ENCODE measurements around the gene GCG. TPM values are rescaled to one million over a fixed set of nuclear protein-coding genes. Genes with fewer than 3 reads are reported as not detected.

The GCG gene
- total RNA-seq, 1 experiment from 2014 or later, result not detected

DNA sequence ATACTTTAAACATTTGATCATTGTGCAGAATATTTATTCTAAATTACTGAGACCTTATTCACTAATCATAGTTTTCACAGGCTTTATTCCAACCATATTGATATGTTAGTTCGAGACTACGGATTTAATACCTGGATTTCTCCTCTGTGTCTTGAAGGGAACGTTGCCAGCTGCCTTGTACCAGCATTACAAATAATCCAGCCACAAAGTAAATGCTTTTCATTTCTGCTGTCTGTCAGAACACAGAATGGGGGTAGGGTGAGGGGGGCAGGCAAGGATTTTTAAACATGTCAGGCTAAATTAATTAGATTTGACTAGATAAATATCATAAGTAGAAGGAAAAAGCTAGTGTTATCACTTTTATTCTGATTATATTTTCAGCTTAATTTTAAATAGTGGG is 3.1 kb downstream of the GCG start:
- TF ChIP-seq, protein P1, sequence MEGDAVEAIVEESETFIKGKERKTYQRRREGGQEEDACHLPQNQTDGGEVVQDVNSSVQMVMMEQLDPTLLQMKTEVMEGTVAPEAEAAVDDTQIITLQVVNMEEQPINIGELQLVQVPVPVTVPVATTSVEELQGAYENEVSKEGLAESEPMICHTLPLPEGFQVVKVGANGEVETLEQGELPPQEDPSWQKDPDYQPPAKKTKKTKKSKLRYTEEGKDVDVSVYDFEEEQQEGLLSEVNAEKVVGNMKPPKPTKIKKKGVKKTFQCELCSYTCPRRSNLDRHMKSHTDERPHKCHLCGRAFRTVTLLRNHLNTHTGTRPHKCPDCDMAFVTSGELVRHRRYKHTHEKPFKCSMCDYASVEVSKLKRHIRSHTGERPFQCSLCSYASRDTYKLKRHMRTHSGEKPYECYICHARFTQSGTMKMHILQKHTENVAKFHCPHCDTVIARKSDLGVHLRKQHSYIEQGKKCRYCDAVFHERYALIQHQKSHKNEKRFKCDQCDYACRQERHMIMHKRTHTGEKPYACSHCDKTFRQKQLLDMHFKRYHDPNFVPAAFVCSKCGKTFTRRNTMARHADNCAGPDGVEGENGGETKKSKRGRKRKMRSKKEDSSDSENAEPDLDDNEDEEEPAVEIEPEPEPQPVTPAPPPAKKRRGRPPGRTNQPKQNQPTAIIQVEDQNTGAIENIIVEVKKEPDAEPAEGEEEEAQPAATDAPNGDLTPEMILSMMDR (IDR thresholded peaks at IDR 0.05; ENCODE audit: unreplicated experiment), result no peak
- H3K27me3 Mint-ChIP-seq (ENCODE audit: insufficient read depth, unreplicated experiment), result peaks cover 63% of the 10 kb centered on the region

DNA sequence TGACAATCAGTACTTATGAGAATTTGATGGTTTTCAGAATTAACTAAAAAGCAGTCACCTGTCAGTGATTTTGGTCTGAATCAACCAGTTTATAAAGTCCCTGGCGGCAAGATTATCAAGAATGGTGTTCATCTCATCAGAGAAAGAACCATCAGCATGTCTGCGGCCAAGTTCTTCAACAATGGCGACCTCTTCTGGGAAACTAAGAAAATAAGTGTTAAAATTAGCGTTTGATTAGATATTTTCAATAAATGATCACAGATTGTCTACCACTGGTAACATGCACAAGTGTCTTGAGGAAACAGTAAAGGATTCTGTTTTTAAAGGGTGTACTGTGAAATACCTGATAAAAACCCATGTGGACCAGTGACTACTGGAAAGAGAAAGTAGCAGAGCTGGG is 8.1 kb downstream of the GCG start:
- Mint-ChIP-seq H3K36me3 (ENCODE audit: insufficient read depth, unreplicated experiment) (no peaks in the 10 kb centered on the region), H3K27me3 (ENCODE audit: insufficient read depth, unreplicated experiment) (peaks cover 57% of the 10 kb centered on the region), H3K4me1 (ENCODE audit: insufficient read depth, unreplicated experiment) (peaks cover 9% of the 10 kb centered on the region), H3K27ac (ENCODE audit: low read depth, unreplicated experiment) (no peak overlapping the region), H3K4me3 (ENCODE audit: unreplicated experiment) (no peak overlapping the region), H3K9me3 (ENCODE audit: unreplicated experiment) (no peaks in the 10 kb centered on the region)
- TF ChIP-seq, protein P1 (IDR thresholded peaks at IDR 0.05; ENCODE audit: unreplicated experiment), result no peak
- no peak for DNase-seq (ENCODE audit: unreplicated experiment)
- intact Hi-C loops (cut with micrococcal nuclease), result no loop called here
- BruUV-seq (replicated peaks), result no TSS peak
- ChIA-PET POLR2A (no interaction called here), CTCF (interaction anchor here (2.4 to 14.4 kb wide), 3 partner anchors 9 to 156 kb away, joined by 12 to 253 read pairs (median 14); no protein-coding TSS in a partner anchor)

More for the DNA sequence above, 3.1 kb downstream of the GCG start:
- ChIA-PET CTCF (interaction anchor here (0.6 to 14.4 kb wide), 4 partner anchors 24 to 151 kb away, joined by 3 to 253 read pairs (median 6); no protein-coding TSS in a partner anchor), POLR2A (interaction anchor here (0.6 to 0.7 kb wide), 2 partner anchors 16 to 168 kb away, joined by 3 read pairs; no protein-coding TSS in a partner anchor)
- no TSS peak for BruUV-seq (replicated peaks)
- H3K4me1 Mint-ChIP-seq (ENCODE audit: insufficient read depth, unreplicated experiment), result peaks cover 13% of the 10 kb centered on the region
- no peak overlapping the region for H3K4me3 Mint-ChIP-seq (ENCODE audit: unreplicated experiment)
- intact Hi-C loops (cut with micrococcal nuclease), result no loop called here
- no peak for DNase-seq (ENCODE audit: unreplicated experiment)
- H3K27ac Mint-ChIP-seq (ENCODE audit: low read depth, unreplicated experiment), result no peak overlapping the region
- no peaks in the 10 kb centered on the region for H3K9me3 Mint-ChIP-seq (ENCODE audit: unreplicated experiment)
- no peaks in the 10 kb centered on the region for H3K36me3 Mint-ChIP-seq (ENCODE audit: insufficient read depth, unreplicated experiment)

DNA sequence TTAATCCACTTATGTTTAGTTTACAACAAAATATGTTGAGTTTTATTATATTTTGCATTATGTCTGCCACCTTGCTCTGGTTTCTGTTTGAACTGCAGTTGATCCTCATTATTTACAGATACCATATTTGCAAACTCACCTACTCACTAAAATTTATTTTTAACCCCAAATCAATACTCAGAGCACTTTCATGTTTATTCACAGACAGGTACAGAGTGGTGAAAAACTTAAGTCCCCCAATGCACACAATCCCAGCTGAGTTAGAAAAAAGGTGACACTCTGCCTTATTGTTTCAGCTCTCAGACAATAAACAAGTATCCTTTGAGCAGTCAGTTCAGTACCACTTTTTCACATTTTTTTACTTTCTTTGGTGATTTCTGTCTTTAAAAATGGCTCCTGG is 13.7 kb downstream of the GCG start:
- Mint-ChIP-seq H3K9me3 (ENCODE audit: unreplicated experiment) (no peaks in the 10 kb centered on the region), H3K27me3 (ENCODE audit: insufficient read depth, unreplicated experiment) (peaks cover 25% of the 10 kb centered on the region), H3K27ac (ENCODE audit: low read depth, unreplicated experiment) (no peak overlapping the region), H3K4me1 (ENCODE audit: insufficient read depth, unreplicated experiment) (no peaks in the 10 kb centered on the region), H3K36me3 (ENCODE audit: insufficient read depth, unreplicated experiment) (no peaks in the 10 kb centered on the region), H3K4me3 (ENCODE audit: unreplicated experiment) (no peak overlapping the region)
- BruUV-seq (replicated peaks), result no TSS peak
- CTCF ChIA-PET, result interaction anchor here (1.2 kb wide), 1 partner anchor 82 kb away, joined by 3 read pairs; no protein-coding TSS in a partner anchor
- no peak for DNase-seq (ENCODE audit: unreplicated experiment)
- intact Hi-C loops (cut with micrococcal nuclease), result no loop called here
- POLR2A ChIA-PET, result no interaction called here
- TF ChIP-seq, protein P1 (IDR thresholded peaks at IDR 0.05; ENCODE audit: unreplicated experiment), result no peak

DNA sequence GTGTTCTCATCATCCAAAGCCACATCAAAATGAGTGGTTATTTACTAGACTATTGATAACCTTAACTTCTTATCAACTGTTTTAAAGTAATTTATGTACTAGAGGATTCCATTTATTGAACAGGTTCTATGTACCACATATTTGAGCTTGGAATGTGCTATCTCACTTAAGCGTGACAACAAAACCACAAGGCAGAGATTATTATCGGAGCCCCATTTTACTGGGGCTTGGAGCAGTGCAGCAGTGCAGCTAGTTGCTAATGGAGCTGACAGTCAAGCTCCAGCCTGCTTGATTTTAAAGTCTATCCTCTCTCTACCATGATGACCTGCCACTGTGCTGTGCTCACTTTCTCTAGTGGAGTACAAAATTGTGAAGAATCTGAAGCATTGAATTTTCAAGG is 24.6 kb downstream of the GCG start:
- Mint-ChIP-seq H3K9me3 (ENCODE audit: unreplicated experiment) (no peaks in the 10 kb centered on the region), H3K27ac (ENCODE audit: low read depth, unreplicated experiment) (no peak overlapping the region), H3K4me3 (ENCODE audit: unreplicated experiment) (no peak overlapping the region), H3K4me1 (ENCODE audit: insufficient read depth, unreplicated experiment) (no peaks in the 10 kb centered on the region), H3K27me3 (ENCODE audit: insufficient read depth, unreplicated experiment) (peaks cover 47% of the 10 kb centered on the region), H3K36me3 (ENCODE audit: insufficient read depth, unreplicated experiment) (no peaks in the 10 kb centered on the region)
- BruUV-seq (replicated peaks), result no TSS peak
- CTCF ChIA-PET, result interaction anchor here (1.0 to 5.0 kb wide), 13 partner anchors 13 to 540 kb away, joined by 3 to 51 read pairs (median 4); no protein-coding TSS in a partner anchor
- POLR2A ChIA-PET, result interaction anchor here (0.7 to 1.0 kb wide), 2 partner anchors 10 to 17 kb away, joined by 3 read pairs; no protein-coding TSS in a partner anchor
- intact Hi-C loops (cut with micrococcal nuclease), result no loop called here
- no peak for DNase-seq (ENCODE audit: unreplicated experiment)
- TF ChIP-seq, protein P1 (IDR thresholded peaks at IDR 0.05; ENCODE audit: unreplicated experiment), result no peak

Data from MCF 10A (cell line).